HG03432 (cell line): ENCODE results near the gene PRRT1B.
"Not testable (repeated sequence)": the region's sequence is repeated elsewhere in the genome, so short reads cannot be mapped to it uniquely, and the experiment has no call there.

Experiments used
- ATAC-seq: cut with Tn5 transposase; IDR thresholded peaks from one replicate; pipeline ENCODE4 v1.9.1; 2021; ENCODE audit warnings: mild to moderate bottlenecking, moderate library complexity; ENCODE audit not compliant: unreplicated experiment

Gene PRRT1B

DNA sequence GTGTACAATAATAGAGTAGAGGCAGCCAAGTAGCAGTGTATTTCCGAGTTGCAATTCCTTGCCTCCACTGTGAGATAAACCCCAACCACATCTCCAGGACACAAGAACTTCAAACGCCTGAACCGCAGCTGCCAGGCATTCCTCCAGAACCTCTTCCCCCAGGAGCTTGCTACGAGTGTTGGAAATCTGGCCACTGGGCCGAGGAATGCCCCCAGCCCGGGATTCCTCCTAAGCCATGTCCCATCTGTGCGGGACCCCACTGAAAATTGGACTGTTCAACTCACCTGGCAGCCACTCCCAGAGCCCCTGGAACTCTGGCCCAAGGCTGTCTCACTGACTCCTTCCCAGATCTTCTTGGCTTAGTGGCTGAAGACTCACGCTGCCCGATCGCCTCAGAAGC is 3.9 kb downstream of the PRRT1B start:
- ATAC-seq = not testable (repeated sequence)

DNA sequence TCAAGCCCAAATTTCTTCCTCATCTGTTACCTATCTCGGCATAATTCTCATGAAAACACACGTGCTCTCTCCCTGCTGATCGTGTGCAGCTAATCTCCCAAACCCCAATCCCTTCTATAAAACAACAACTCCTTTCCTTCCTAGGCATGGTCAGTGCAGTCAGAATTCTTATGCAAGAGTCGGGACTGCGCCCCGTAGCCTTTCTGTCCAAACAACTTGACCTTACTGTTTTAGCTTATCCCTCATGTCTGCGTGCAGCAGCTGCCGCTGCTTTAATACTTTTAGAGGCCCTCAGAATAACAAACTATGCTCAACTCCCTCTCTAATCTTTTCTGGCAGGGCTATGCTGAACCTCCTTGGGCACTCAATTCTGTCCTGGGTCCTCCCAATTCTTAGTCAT is 5.1 kb downstream of the PRRT1B start:
- not testable (repeated sequence) for ATAC-seq

DNA sequence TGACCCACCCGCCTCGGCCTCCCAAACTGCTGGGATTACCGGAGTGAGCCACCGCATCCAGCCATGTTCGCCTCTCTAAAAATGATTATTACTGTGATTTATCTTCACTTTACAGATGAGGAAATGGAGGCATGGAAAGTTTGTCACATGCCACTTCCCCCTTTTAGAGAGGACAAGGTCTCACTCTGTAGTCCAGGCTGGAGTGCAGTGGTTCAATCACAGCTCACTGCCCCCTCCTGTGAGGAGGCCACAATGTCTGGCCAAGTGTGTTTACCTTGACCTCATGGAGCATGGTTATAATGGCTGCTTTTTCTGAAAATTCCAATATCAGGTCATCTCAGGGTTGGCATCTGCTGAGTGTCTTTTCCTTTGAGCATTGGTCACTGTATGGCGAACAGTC is 6.7 kb downstream of the PRRT1B start:
- no peak for ATAC-seq

DNA sequence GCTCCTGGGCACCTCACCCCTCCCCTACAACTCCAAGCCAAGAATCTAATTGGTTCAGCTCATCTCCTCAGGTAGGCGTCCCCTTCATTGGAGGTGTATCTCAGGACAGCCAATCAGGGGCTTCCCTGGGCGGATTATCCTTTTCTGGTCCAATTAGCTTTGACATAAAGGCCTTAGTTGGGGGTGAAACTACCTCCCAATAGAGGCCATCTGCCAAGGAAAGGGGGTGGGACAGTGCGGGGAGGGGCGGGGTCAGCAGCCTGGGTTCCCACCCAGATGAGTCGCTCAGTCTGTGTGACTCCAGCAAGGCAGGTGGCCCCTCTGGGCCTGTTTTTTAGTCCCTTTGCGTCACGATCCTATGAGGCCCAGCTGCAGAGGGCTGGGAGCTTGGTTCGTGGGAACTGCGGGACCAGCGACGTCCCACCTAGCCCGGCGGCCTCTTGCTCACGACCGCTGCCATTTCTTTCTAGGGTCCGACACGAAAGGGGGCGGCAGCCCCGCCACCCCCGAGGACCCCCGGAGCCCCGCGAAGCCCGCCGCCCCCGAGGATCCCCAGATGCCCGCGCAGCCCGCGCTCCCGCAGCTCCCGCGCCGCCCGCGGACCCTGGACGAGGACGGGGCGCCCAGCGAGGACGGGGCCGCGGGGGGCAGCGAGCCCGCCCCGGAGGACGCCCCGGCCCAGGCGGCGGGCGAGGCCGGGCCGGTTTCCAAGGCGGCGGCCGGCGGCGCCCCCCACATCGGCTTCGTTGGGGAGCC is 8.9 kb downstream of the PRRT1B start:
- no peak for ATAC-seq

DNA sequence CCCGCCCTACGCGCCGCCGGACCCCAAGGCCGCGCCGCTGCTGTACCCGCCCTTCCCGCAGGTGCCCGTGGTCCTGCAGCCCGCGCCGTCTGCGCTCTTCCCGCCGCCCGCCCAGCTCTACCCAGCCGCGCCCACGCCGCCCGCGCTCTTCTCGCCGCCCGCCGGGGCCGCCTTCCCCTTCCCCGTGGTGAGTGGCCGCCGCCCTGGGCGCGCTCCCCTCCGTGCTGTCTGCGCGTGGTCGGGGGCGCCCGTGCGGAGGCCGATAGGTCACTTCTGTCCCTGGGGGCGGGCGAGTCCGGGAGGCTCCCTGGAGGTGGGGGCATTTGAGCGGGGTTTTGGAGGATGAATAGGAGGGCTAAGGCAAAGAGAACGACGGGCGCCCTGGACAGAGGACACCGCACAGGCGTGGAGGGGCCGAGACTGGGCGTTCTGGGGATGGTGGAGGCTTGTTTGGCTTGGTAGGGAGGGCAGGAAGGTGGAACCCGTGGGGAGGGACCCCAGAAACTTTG is 9.6 kb downstream of the PRRT1B start:
- ATAC-seq = no peak

DNA sequence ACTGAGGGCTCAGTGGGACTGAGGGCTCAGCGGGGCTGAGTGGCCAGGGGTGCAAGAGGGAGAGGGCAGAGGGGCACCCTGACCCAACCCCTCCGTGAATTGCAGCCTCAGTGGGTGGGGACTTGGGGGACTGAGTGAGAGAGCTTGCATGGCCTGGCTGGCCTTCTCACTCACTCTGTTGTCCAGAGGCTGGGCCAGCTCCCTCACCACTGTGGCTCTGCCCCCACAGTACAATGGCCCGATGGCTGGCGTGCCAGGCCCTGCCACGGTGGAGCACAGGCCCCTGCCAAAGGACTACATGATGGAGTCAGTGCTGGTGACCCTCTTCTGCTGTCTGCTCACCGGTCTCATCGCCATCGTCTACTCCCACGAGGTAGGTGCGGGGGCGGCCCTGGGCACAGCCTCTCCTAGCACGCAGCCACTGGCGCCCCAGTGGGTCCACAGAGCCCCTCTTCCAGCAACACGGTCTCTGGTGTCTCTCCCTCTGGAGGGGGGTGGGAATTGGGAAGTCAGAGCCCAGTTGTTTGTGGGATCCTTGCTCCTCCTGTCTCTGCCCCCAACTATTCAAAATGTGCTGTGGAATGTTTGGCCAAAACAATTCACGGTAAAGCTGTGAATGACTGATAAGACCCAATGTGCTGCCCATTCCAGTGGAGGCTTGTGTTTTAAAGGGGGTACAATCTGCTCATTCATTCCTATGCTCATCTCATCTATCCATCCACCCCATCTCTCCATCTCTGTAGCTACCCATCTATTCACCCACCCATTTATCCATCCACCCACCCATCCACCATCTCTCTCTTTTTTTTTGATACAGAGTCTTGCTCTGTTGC is 10.7 kb downstream of the PRRT1B start:
- no peak for ATAC-seq

DNA sequence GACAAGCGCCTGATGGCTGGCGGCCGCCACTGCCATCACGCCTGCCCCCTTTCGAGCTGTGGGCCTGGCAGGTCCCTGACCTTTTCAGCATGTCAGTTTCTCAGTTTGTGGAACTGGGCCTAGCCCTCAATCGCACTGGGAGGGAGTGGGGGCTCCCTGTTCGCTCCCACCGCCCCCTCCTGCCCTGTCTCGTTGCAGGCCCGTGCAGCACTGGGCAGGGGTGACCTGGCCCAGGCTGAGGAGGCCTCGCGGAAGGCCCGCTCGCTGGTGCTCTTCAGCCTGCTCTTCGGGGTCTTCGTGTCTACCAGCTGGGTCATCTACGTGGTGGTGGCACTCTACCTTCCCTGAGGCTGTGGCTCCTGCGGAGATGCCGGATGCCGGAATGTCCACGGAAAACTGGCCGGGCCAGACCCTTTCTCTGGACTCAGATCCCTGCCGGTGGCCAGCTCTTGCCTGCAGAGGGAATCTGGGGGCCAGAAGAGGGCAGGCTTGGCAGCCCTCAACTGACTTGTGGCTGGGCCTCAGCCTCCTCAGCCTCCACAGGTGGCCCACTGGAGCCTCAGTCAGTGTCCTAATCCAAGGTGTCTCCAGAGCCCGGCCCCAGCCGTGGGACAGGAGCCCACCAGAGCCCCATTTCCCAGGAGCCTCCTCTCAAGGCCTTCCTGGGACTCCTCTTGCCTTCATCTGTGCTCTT is 12.7 kb downstream of the PRRT1B start:
- no peak for ATAC-seq

DNA sequence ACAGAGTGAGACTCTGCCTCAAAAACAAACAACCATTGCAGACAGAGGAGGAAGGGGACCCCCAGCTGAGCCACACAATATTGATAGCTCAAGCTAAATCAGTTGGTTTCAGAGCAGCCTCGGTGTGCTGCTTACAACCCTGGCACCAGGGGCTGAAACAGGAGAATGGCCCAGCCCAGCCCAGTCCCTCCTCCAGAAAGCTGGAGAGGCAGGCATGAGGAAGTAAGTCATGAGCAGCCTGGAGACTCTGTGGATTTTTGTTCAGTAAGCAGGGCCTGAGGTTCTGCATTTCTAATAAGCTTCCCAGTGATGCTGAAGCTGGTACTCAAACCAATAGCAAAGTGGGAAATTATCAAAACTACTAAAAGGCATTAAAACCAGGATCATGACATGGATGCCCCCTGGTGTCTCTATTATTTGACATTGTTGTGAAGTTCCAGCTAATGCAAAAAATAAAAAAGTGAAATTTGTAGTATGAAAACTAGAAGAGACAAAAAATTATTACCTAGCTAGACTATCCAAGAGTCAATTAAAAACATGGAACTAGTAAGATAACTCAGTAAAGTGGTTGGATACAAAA is 14.2 kb downstream of the PRRT1B start:
- ATAC-seq = no peak

DNA sequence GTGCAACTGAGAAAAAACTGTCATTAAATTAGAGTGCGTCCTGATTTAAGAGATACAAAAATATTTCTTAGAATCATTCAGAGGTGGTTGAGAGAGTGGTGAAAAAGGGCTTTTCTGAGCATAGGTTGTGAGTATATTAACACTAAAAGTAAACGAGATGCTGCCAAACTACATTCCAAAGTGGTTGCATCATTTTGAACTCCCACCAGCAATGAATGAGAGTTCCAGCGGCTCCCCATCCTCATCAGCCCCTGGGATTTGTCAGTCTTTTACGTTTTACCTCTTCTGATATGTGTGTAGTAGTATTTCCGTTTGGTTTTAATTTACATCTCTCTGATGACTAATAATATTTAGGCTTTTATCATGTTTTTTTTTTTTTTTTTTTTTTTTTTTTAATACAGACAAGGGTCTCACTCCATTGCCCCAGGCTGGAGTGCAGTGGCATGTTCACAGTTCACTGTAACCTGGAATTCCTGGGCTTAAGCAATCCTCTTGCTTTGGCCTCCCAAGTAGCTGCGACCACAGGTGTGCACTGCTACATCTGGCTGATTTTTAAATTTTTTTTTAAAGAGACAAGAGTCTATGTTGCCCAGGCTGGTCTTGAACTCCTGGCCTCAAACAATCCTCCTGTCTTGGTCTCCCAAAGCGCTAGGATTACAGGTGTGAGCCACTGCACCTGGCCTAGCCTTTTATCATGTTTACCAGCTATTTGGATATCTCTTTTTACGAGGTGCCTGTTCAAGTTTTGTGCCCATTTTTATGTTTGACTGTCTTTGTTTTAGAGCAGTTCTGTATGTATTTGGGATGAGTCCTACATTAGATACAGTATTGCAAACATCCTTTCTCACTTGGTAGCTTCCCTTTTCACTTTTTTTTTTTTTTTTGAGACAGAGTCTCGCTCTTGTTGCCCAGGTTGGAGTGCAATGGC is 17.0 kb downstream of the PRRT1B start:
- ATAC-seq = no peak

DNA sequence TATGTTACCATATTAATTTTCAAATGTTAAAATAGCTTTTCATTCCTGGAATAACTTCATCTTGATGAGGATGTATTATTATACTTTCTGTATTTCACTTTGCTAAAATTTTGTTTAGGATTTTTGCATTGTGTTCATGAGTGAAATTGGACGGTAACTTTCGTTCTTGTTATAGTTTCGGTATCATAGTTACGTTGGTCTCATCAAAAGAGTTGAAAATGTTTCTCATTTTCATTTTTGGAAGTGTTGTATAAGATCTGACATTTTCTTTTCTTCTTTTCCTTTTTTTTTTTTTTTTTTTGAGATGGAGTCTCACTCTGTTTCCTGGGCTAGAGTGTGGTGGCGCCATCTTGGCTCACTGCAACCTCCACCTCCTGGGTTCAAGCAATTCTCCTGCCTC is 20.0 kb downstream of the PRRT1B start:
- no peak for ATAC-seq

DNA sequence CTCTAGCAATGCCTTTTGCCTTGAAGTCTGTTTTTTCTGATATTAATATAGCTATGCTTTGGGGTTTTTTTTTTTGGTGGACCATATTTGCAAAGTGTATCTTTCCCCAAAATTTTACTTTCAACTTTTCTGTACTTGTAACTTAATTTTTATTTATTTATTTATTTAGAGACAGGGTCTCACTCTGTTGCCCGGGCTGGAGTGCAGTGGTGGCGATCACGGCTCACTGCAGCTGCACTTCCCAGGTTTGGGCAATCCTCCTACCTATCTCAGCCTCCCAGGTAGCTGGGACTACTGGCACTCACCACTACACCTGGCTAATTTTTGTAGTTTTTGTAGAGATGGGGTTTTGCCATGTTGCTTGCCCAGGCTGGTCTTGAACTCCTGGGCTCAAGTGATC is 20.8 kb downstream of the PRRT1B start:
- ATAC-seq = no peak

DNA sequence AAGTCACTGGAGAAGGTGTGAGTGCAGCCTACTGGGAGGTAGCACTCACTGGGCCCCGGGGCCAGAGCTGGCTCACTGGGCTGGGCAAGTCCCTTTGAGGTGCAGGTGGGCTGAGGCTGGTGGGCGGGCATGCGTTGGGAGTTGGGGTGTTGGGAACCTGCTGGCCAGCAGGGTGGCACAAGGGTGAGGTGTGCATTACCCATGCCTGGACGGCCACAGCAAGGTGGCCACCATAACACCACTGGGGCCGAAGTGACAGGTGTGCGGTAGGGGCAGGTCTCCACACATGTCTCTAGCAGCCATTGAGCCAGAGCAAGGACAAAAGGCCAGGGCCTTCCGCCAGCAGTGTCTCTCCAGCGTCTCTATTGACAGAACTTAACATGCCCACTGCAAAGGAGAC is 22.6 kb downstream of the PRRT1B start:
- no peak for ATAC-seq

DNA sequence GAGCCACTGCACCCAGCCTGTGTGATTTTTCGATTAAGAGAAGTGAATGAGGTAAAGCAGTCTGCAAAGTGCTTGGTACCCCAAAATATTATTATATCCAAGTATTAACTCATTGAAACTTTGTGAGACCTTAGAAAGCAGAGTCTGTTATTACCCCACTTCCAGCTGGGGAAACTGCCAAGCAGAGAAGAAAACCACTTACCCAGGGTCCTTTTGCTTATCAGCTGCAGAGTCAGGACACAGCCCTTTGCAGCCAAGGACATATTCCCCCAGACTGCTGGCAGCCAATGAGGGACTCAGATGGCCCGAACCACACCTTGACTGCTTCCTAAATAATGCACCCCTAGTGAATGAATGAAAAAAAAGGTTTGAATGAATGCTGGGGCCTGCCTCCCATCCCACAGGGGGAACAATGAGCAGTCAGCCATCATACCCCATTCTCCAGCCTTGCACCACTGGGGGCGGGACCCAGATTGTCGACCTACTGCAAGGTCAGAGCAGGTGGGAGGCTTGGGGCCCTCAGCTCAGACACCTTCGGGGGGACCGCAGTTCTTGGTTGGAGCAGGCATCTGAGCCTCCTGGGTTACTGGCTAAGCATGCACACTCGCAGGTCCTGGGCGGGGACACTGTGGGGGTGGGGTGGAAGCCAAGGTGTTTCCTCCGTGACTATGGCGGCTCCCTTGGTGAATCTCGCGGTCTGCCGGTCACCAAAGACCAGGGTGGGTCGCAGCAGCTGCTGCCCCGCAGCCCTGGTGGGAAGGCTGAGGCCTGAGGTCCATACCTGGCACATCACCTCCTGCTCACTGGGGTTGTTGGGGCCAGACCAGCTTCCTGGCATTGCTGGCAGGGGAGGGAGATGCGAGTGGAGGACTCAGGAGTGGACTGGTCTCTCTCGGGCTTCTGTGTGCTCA is 29.7 kb downstream of the PRRT1B start:
- no peak for ATAC-seq

DNA sequence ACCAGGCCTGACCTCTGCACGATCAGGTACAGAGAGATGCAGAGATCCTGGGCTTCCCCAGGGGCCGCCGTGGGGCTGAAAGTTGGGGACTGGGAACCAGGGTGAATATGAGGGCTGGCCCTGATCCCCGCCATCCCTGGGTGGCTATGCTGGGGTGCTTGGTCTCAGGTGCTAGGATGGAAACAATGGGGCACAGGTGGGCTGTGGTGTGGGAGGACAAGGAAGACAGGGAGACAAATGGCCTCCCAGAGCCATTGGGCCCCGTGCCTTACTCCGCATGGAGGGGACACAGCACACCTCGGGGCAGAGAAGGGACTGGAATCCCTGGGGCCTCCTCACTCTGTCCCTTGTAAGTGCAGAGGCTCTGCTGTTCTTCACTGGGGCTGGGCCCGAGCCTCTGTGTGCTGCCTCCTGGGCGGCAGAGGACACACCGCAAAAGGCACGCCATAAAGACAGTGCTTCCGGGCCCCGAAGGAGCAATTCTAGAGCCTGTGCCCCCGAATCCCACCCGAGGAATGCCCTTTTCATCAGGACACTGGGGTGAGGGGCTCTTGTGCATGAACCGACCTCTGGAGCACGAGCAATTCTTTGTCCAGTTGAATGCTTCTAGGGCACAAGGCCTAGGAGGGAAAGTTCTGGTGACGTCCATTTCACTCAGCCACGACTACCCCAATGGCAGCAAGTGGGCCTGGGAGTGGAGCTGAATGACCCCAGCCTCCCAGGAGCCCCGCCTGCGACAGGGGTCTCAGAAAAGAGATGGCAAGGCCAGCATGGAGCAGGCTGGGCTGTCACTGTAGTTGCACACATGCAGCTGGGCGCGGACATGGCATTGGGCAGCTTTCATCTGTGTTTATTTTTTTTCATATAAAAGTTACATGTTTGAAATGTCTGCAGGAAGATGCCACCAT is 30.9 kb downstream of the PRRT1B start:
- ATAC-seq = no peak

DNA sequence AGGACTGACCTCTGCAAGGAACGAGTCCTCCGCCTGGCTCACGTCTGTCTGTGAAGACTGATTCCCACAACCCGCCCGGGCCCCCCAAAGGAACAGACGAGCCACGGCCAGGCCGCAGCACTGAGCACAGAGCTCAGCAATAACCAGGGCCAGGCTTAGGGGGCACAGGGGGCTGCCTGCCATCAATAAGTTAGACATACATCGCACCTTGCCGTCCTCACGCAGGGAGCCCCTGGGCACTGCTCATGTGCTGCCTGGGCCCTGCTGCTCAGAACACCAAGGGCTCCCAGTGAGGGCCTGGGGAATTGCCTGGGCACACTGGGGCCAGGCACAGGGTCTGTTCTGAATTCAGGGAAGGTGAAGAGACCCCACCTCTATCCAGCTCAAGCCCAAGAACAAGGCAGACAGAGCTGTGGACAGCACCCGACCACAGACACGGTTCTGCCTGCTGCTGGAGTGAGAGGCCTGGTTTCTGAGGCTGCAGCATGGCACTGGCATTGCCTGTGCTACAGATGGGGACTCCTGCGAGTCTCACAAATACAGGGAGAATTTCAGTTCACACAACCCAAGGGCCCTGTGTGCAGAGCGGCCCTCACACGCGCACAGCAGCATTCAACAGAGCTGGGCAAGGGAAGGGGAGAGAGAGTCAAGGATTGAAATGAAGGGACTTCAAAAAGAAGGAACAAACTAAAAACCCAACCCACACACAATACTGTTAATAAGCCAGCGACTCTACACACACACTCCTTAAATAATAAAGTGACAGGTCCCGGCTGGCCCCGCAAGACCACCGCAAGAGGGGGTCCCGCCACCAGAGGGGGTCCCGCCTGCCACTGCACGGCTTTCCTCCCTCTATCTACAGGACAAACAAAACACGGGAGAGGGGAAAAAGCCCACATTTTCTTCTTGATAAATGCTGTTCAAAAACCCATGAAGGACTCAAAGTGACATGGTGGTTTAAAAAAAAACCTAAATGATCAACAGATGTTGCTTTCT is 32.0 kb downstream of the PRRT1B start:
- no peak for ATAC-seq

DNA sequence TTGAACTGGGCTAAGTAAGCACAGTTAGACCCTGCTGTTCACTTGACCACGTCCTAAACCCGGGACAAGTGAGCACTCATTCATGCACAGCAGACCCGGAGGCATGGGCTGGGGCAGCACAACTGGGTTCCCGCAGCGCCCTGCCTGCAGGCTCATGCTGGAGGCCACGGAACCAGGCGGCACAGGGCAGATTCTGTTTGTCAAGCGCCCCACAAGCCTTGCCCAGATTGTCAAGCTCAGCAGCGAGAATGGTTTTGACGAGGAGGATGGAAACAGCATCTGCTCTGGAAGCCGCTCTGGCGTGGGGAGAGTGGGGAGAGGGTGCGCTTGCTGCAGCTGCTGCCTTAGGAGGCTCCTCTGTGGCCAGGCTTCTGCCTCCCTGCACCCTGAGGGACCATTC is 32.7 kb downstream of the PRRT1B start:
- no peak for ATAC-seq
